Measurements from ENCODE around the gene DLGAP4. TPM values are rescaled to one million over a fixed set of nuclear protein-coding genes. Genes with fewer than 3 reads are reported as not detected.

Gene DLGAP4
- total RNA-seq, 4 donors from 2014 or later = 18.8 to 46.7 (median 45.0) TPM

GRCh38 chr20:36360429-36360828 is 54.3 kb downstream of the DLGAP4 start:
- H3K4me1 ChIP-seq = no peaks in the 10 kb centered on the region
- in situ Hi-C loops (cut with MboI; ENCODE audit: low sequenced_read_pairs in 4 of 4) (no loop called here), intact Hi-C loops (cut with DNase I; ENCODE audit: low total_unique reads) (no loop called here)
- no peaks in the 10 kb centered on the region for H3K9me3 ChIP-seq
- DNase-seq = no peak
- TF ChIP-seq POLR2A (IDR thresholded peaks at IDR 0.05) (no peak), CTCF (IDR thresholded peaks at IDR 0.05 in 4 of 5, conservative IDR thresholded peaks at IDR 0.05 in 1 of 5) (no peak)
- no peaks in the 10 kb centered on the region for H3K27me3 ChIP-seq
- no peak for ATAC-seq
- no peak overlapping the region for H3K27ac ChIP-seq
- no peak overlapping the region for H3K4me3 ChIP-seq
- no peaks in the 10 kb centered on the region for H3K36me3 ChIP-seq

- H3K4me1 ChIP-seq = no peaks in the 10 kb centered on the region
- H3K27ac ChIP-seq = no peak overlapping the region
- TF ChIP-seq CTCF (IDR thresholded peaks at IDR 0.05 in 4 of 5, conservative IDR thresholded peaks at IDR 0.05 in 1 of 5) = no peak
- no peak for TF ChIP-seq POLR2A (IDR thresholded peaks at IDR 0.05)
- no peaks in the 10 kb centered on the region for H3K9me3 ChIP-seq
- ATAC-seq (no peak), DNase-seq (no peak)
- intact Hi-C loops (cut with DNase I; ENCODE audit: low total_unique reads) = no loop called here
- no peak overlapping the region for H3K4me3 ChIP-seq
- in situ Hi-C loops (cut with MboI; ENCODE audit: low sequenced_read_pairs in 4 of 4) = no loop called here
- H3K36me3 ChIP-seq = no peaks in the 10 kb centered on the region
- H3K27me3 ChIP-seq = no peaks in the 10 kb centered on the region
These were observed 55.3 kb downstream of the DLGAP4 start for GRCh38 chr20:36361406-36361805.

GRCh38 chr20:36362261-36362660 is 56.1 kb downstream of the DLGAP4 start:
- H3K4me3 ChIP-seq = no peak overlapping the region
- H3K27ac ChIP-seq = no peak overlapping the region
- H3K9me3 ChIP-seq = no peaks in the 10 kb centered on the region
- H3K36me3 ChIP-seq = no peaks in the 10 kb centered on the region
- TF ChIP-seq CTCF (IDR thresholded peaks at IDR 0.05 in 4 of 5, conservative IDR thresholded peaks at IDR 0.05 in 1 of 5) (no peak), POLR2A (IDR thresholded peaks at IDR 0.05) (no peak)
- intact Hi-C loops (cut with DNase I; ENCODE audit: low total_unique reads) = no loop called here
- in situ Hi-C loops (cut with MboI; ENCODE audit: low sequenced_read_pairs in 4 of 4) = no loop called here
- H3K4me1 ChIP-seq = no peaks in the 10 kb centered on the region
- no peak for ATAC-seq
- no peak for DNase-seq
- no peaks in the 10 kb centered on the region for H3K27me3 ChIP-seq

GRCh38 chr20:36362978-36363713 is 57.0 kb downstream of the DLGAP4 start:
- DNase-seq (no peak), ATAC-seq (no peak)
- H3K27ac ChIP-seq = no peak overlapping the region
- in situ Hi-C loops (cut with MboI; ENCODE audit: low sequenced_read_pairs in 4 of 4) = no loop called here
- H3K9me3 ChIP-seq = no peaks in the 10 kb centered on the region
- intact Hi-C loops (cut with DNase I; ENCODE audit: low total_unique reads) = no loop called here
- H3K27me3 ChIP-seq = no peaks in the 10 kb centered on the region
- TF ChIP-seq POLR2A (IDR thresholded peaks at IDR 0.05) = no peak
- TF ChIP-seq CTCF (IDR thresholded peaks at IDR 0.05 in 4 of 5, conservative IDR thresholded peaks at IDR 0.05 in 1 of 5) = no peak
- no peaks in the 10 kb centered on the region for H3K4me1 ChIP-seq
- no peaks in the 10 kb centered on the region for H3K36me3 ChIP-seq
- no peak overlapping the region for H3K4me3 ChIP-seq

GRCh38 chr20:36364506-36364905 is 58.4 kb downstream of the DLGAP4 start:
- TF ChIP-seq POLR2A (IDR thresholded peaks at IDR 0.05) (no peak), CTCF (IDR thresholded peaks at IDR 0.05 in 4 of 5, conservative IDR thresholded peaks at IDR 0.05 in 1 of 5) (no peak)
- Histone ChIP-seq H3K4me3 (no peak overlapping the region), H3K36me3 (no peaks in the 10 kb centered on the region), H3K27me3 (peaks cover 0 to 3% (median 0%) of the 10 kb centered on the region in 3 donors), H3K27ac (no peak overlapping the region), H3K4me1 (no peaks in the 10 kb centered on the region), H3K9me3 (no peaks in the 10 kb centered on the region)
- DNase-seq (no peak), ATAC-seq (peak; percentile 16 to 39)
- in situ Hi-C loops (cut with MboI; ENCODE audit: low sequenced_read_pairs in 4 of 4) = no loop called here
- intact Hi-C loops (cut with DNase I; ENCODE audit: low total_unique reads) = no loop called here

All from gastrocnemius medialis (tissue), 4 donors.